Naive B cell (primary cell): ENCODE results near the gene TNFRSF13B. TPM values are rescaled to one million over a fixed set of nuclear protein-coding genes. Genes with fewer than 3 reads are reported as not detected.
A peak's percentile ranks its signal among the peaks of the same experiment; 100 is the strongest.
"Not testable (repeated sequence)": the region's sequence is repeated elsewhere in the genome, so short reads cannot be mapped to it uniquely, and the experiment has no call there.

ENCODE experiments used
- ATAC-seq, 2 donors: fragments of 150-1000 bp; cut with Tn5 transposase; 2 replicates each; pipeline ENCODE4 v1.10.0; 2021; ENCODE audit warnings: low read depth in 2 of 2, mild to moderate bottlenecking in 2 of 2, moderate library complexity in 2 of 2
- DNase-seq: peaks from one replicate; pipeline ENCODE4 v3.0.0; 2022
- H3K27ac Mint-ChIP-seq, 6 donors: one replicate each; pipeline ENCODE4 v1.8.0; 2020 to 2022; ENCODE audit warnings: mild to moderate bottlenecking in 6 of 6, mixed read lengths in 6 of 6, moderate library complexity in 5 of 6, inconsistent platforms in 2 of 6
- H3K27me3 Mint-ChIP-seq, 3 donors: one replicate each; pipeline ENCODE4 v1.8.0; 2021 to 2022; ENCODE audit warnings: mixed read lengths in 3 of 3, mild to moderate bottlenecking in 1 of 3
- H3K36me3 Mint-ChIP-seq, 2 donors: one replicate each; pipeline ENCODE4 v1.8.0; 2020 to 2022; ENCODE audit warnings: mixed read lengths in 2 of 2, inconsistent platforms in 1 of 2, mild to moderate bottlenecking in 1 of 2
- H3K4me1 Mint-ChIP-seq, 3 donors: one replicate each; pipeline ENCODE4 v1.8.0; 2020 to 2022; ENCODE audit warnings: mixed read lengths in 3 of 3, inconsistent platforms in 1 of 3, mild to moderate bottlenecking in 1 of 3, moderate library complexity in 1 of 3
- H3K4me3 Mint-ChIP-seq, 8 donors: one replicate each; pipeline ENCODE4 v1.8.0; 2020 to 2022; ENCODE audit warnings: mild to moderate bottlenecking in 8 of 8, mixed read lengths in 8 of 8, moderate library complexity in 8 of 8, inconsistent platforms in 2 of 8
- H3K9me3 Mint-ChIP-seq, 7 donors: one replicate each; pipeline ENCODE4 v1.8.0; 2020 to 2022; ENCODE audit warnings: mixed read lengths in 7 of 7, mild to moderate bottlenecking in 5 of 7, inconsistent platforms in 2 of 7, moderate library complexity in 1 of 7
- polyA plus RNA-seq, 6 donors: library from polyadenylated mRNA; unstranded; fragments of 300-500 nt; fragmentation: Illumina TruSeq; gene quantifications; one replicate each; pipeline ENCODE4 v1.2.3, GENCODE V29; 2021; ENCODE audit warnings: low read depth in 6 of 6

TNFRSF13B gene
- 10 to 100 TPM in 5 of 6 donors, 1 to 10 TPM in 1; 4.0 to 17.5 (median 13.3) TPM for polyA plus RNA-seq

DNA sequence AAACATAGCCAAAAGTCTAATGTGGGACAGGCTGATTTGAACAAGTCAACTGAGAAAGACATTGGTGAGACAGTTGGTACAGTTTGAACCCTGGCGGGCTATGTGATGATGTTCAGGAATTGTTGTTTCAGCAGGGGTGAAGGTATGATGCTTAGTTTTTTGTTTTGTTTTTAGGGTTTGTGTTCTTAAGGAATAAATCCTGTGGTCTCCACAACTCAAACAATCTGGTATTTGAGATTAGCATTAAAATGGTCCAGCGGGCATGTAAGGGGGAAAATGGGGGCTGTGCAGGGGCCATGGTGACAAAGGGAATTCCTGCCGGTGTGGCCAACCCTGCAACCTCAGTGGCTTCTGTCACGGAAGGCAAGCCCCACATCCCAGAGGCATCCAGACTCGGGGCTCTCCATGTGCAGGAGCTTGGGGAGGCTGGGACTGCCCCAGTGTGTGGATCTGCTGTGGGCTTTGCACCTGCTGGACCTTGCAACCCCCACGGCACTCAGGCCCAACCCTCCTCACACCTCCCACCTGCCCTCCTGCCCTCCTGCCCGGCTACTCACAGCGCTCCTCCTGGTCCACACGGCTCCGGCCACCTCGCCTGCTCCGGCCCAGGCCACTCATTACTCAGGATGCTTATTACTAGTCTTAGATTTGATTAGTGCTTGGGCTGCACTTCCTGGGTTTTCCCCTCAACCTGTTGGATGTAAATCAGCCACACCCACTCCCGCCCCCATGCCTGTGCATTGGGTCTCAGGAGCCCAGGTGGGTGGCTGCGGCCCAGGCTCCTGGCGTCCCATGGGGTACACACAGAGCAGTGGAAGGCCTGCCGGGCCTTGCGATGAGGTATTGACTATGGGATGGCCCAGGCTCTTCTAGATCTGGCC lies at the start of gene TNFRSF13B:
TSS of gene TNFRSF13B (minus strand) at position 661 of the 881 bp plus-strand sequence. CDS start at position 618, 43 bp downstream.
- ATAC-seq, result peak; percentile 36 to 47
- H3K4me1 Mint-ChIP-seq, result peaks cover 61 to 84% (median 70%) of the 10 kb centered on the region in 3 donors
- DNase-seq, result peak; percentile 53
- H3K27me3 Mint-ChIP-seq, result no peaks in the 10 kb centered on the region
- peak within 1 kb of the TSS; percentile 53 to 99 (median 92) for H3K27ac Mint-ChIP-seq
- peak within 1 kb of the TSS; percentile 74 to 93 (median 86) for H3K4me3 Mint-ChIP-seq
- H3K36me3 Mint-ChIP-seq, result no peaks in the 10 kb centered on the region
- H3K9me3 Mint-ChIP-seq, result no peaks in the 10 kb centered on the region

DNA sequence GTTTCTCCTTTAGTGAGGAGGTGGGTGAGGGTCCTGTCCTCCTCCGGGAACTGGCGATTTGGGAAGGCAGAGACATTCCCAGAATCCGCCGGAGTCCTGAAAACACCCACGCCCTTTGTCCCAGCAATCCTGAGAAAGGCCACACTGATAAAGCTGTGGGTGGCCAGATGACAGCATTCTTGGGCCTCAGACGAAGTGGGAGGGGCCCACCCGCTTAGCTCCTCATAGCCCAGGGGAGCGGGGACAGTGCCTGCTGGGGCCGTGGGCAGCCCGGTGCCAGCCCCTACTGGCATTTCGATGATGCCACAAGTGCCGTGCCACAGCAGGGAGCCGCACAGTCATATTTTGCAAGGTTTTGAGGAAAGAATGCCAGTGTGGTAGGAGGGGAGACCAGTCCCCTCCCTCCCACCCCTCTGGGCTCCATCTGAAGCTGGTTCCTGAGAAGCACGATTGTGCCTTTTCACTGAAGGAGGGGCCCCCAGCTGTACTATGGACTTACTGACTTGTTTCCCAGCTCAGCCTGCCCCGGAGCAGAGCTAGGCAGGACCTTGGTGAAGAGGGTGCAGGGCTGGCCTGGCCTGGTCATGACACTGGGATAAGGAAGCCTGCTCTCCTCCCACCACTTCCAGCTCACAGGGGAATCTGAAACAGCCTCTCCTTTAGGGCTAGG lies 49.4 kb upstream of the TNFRSF13B start:
- H3K9me3 Mint-ChIP-seq, result no peaks in the 10 kb centered on the region
- no peak overlapping the region for H3K4me3 Mint-ChIP-seq
- no peaks in the 10 kb centered on the region for H3K36me3 Mint-ChIP-seq
- peaks cover 18 to 27% (median 22%) of the 10 kb centered on the region in 3 donors for H3K4me1 Mint-ChIP-seq
- H3K27ac Mint-ChIP-seq, result no peak overlapping the region
- ATAC-seq, result no peak
- DNase-seq, result no peak
- H3K27me3 Mint-ChIP-seq, result no peaks in the 10 kb centered on the region

DNA sequence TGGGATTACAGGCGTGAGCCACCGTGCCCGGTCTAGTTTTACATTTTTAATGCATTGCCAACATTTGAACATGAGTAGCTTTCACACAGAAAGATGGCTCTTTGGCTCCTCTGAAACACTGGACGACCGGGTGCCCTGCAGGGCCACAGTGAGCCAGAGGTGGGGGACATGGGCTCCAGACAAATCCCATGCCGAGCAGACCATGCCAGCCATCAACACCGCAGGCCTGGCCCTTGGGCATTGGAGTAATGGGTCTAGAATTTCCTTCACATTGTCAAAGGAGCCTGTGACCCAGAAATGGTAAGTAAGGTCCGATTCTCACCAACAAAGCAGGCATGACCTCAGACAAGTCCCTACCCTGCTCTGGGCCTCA lies 48.9 kb upstream of the TNFRSF13B start:
- H3K4me1 Mint-ChIP-seq, result peaks cover 23 to 30% (median 27%) of the 10 kb centered on the region in 3 donors
- ATAC-seq (no peak), DNase-seq (no peak)
- no peaks in the 10 kb centered on the region for H3K36me3 Mint-ChIP-seq
- H3K27me3 Mint-ChIP-seq, result no peaks in the 10 kb centered on the region
- no peak overlapping the region for H3K27ac Mint-ChIP-seq
- no peak overlapping the region for H3K4me3 Mint-ChIP-seq
- H3K9me3 Mint-ChIP-seq, result no peaks in the 10 kb centered on the region

GRCh38 chr17:17019891-17020456 lies 48.1 kb upstream of the TNFRSF13B start:
- ATAC-seq, result no peak
- Mint-ChIP-seq H3K4me3 (no peak overlapping the region), H3K36me3 (no peaks in the 10 kb centered on the region), H3K4me1 (peaks cover 26 to 37% (median 35%) of the 10 kb centered on the region in 3 donors), H3K9me3 (no peaks in the 10 kb centered on the region), H3K27ac (no peak overlapping the region), H3K27me3 (no peaks in the 10 kb centered on the region)
- no peak for DNase-seq

- H3K36me3 Mint-ChIP-seq, result no peaks in the 10 kb centered on the region
- DNase-seq (no peak), ATAC-seq (no peak)
- peak overlapping the region in 1 of 6 donors; percentile 42 for H3K27ac Mint-ChIP-seq
- no peak overlapping the region for H3K4me3 Mint-ChIP-seq
- H3K4me1 Mint-ChIP-seq, result peaks cover 26 to 37% (median 35%) of the 10 kb centered on the region in 3 donors
- no peaks in the 10 kb centered on the region for H3K9me3 Mint-ChIP-seq
- H3K27me3 Mint-ChIP-seq, result no peaks in the 10 kb centered on the region
These were observed 47.5 kb upstream of the TNFRSF13B start for GRCh38 chr17:17019430-17019762.

DNA sequence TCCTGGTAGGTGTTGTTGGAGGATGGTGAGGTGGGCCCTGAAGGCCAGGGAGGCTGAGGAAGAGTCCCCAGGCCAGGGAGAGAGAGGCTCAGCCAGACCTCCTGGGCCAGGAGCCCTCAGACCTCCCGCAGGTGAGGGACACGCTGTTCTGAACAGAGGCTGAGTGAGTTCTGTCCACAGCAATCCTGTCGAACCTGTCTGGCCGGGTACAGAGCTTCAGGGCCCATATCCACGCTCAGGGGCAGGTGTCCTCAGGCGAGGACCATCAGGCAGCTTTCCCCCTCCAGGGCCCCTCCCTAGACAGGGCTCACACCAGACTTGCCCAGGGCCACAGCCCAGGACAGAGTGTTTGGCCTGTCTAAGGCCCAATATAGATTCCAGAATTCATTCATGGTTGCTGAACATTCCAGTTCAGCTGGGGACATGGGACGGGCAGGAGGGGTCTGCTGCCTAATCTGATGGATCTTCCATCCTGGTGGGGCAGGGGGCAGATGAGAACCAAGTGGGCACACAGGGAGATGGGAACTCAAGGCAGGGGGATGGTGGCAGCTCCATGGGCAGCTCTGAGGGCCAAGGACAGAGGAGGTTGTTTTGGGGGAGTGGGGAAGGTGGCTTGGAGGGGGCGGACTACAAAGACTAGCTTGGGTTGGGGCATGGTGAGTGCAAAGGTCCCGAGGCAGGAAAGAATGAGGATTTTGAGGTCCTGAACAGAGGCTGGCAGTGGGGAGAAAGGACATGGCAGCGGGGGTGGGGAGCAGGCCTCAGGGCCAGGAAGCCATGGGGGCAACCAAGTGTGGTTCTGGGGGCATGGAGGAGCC lies 46.9 kb upstream of the TNFRSF13B start:
- H3K4me1 Mint-ChIP-seq, result peaks cover 26 to 37% (median 35%) of the 10 kb centered on the region in 3 donors
- H3K9me3 Mint-ChIP-seq, result no peaks in the 10 kb centered on the region
- no peaks in the 10 kb centered on the region for H3K27me3 Mint-ChIP-seq
- no peak overlapping the region for H3K4me3 Mint-ChIP-seq
- no peaks in the 10 kb centered on the region for H3K36me3 Mint-ChIP-seq
- no peak for DNase-seq
- ATAC-seq, result no peak
- peak overlapping the region in 3 of 6 donors; percentile 42 to 72 (median 49) for H3K27ac Mint-ChIP-seq

DNA sequence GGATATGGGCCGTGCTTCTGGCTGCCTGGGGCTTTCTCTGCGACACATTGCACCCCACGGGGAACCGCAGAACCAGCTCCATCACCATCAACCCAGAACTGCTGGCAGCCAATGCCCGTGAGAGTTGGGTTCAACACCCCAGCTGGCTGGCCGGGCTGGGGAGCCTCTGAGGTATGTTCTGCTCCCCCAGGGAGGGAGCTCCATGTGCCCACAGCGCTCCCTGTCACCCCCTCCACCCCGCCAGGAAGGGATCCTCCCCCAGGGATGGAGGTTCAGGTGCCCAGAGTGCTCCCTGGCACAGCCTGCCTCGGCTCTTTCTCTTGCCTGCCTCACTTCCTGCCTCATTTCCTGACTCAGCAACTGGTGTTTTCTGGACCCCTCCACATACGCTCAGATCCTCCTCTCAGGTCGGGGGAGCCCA lies 46.1 kb upstream of the TNFRSF13B start:
- ATAC-seq (no peak), DNase-seq (no peak)
- Mint-ChIP-seq H3K4me3 (peak overlapping the region in 1 of 8 donors; percentile 15), H3K9me3 (no peaks in the 10 kb centered on the region), H3K36me3 (no peaks in the 10 kb centered on the region), H3K27ac (peak overlapping the region in 4 of 6 donors; percentile 39 to 82 (median 68)), H3K4me1 (peaks cover 26 to 37% (median 35%) of the 10 kb centered on the region in 3 donors), H3K27me3 (no peaks in the 10 kb centered on the region)

DNA sequence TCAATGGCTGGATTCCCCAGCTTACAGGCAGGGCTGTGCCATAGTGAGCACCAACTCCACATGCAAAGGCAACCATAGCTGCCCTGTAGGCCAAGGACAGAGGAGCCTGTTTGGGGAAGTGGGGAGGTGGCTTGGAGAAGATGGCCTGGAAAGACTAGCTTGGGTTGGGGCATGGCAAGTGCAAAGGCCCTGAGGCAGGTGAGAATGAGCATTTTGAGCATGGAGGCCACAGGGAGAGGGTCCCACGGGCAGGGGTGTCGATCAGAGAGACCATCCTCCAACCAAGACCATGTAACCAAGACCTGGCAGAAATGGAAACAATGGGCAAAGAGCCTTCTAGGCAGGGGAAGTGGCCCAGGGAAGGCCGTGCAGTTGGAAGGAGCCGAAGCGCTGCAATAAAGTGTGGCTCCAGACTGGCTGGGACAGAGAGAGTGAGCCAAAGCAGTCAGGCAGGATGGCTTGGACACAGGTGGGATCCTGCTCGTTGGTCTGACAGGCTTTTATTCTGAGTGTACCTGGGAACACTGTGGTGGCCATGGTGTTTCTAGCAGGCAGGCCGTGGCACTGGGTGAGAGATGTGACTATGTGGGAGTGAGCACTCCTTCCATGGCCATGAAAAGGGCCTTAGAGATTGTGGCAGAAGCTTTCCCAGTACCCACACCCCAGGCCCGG lies 45.6 kb upstream of the TNFRSF13B start:
- Mint-ChIP-seq H3K4me1 (peaks cover 26 to 37% (median 35%) of the 10 kb centered on the region in 3 donors), H3K27ac (peak overlapping the region in 4 of 6 donors; percentile 27 to 94 (median 76)), H3K36me3 (no peaks in the 10 kb centered on the region), H3K9me3 (no peaks in the 10 kb centered on the region), H3K4me3 (no peak overlapping the region), H3K27me3 (no peaks in the 10 kb centered on the region)
- DNase-seq (no peak), ATAC-seq (no peak)

DNA sequence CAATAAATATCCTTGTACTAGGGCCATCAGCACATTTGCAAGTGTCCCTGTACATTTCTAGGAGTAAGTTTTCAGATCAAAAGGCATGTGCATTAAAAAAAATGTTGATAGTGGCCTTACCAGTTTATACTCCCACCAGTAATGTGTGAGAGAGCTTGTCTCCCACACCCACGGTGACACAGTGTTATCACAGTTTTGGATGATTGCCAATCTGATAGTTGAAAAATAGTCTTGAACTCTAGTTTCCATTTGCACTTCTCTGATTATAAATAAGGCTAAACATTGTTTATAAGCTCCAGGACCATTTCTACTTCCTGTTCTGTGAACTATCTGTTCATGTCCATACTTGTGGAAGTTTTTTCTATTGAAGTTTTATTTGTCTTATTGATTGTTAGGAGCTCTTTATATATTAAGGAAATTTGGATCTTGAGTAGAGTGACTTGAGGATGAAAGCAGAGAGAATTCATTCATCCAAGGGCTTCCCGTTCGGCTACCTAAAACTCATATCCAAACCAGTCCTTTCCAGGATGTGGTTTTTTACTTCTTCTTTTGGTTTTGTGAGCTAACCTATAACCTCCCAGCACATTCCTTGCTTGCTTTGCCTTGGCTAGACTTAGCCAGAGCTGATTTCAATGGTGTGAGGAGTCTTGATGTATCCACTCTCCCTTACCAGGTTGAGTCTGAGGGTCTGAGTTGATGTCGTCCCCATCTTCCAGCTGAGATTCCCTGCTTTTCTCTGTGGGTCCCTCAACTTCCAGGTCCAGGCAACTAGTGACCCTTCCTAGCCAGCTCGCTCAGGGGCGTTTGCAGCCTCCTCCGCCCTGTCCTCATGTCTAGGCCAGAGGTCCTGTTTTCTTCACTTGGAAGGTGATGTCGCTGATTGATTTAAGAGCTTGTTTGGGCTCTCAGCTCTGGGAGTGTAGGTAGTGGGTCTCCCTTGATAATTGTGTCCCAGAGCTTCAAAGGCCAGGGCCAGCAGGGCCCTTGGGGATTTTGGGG lies 44.6 kb upstream of the TNFRSF13B start:
- H3K36me3 Mint-ChIP-seq, H3K27me3 Mint-ChIP-seq, H3K9me3 Mint-ChIP-seq, DNase-seq, H3K4me3 Mint-ChIP-seq: not testable (repeated sequence)
- H3K4me1 Mint-ChIP-seq, result peaks cover 26 to 37% (median 35%) of the 10 kb centered on the region in 3 donors
- ATAC-seq, result peak in 1 of 2 donors; percentile 50
- H3K27ac Mint-ChIP-seq, result peak overlapping the region in 4 of 6 donors; percentile 19 to 84 (median 48)

GRCh38 chr17:17015230-17015629 lies 43.3 kb upstream of the TNFRSF13B start:
- Mint-ChIP-seq H3K27me3 (no peaks in the 10 kb centered on the region), H3K27ac (peak overlapping the region in 2 of 6 donors; percentile 52 to 66), H3K4me1 (peaks cover 26 to 37% (median 35%) of the 10 kb centered on the region in 3 donors), H3K36me3 (no peaks in the 10 kb centered on the region), H3K9me3 (no peaks in the 10 kb centered on the region), H3K4me3 (no peak overlapping the region)
- ATAC-seq (no peak), DNase-seq (no peak)

DNA sequence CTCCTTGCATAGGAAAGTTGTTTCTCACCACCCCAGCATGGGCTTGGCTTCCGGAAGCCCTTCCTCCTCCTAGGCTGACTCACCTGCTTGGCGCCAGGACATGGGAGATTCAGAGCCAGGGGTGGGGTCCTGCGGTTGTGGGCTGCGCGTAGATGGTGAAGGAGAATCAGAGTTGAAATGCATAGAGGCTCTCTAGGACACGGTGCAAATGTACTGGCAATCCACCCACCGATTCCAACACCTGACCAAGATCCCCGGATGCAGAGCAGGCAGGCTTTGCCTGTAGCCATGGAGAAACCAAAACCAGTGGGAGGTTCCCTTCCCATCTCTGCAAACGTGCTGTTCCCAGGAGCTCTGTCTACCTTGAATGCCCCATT lies 42.8 kb upstream of the TNFRSF13B start:
- not testable (repeated sequence) for ATAC-seq, H3K36me3 Mint-ChIP-seq, H3K9me3 Mint-ChIP-seq, DNase-seq, H3K4me3 Mint-ChIP-seq, H3K27ac Mint-ChIP-seq, H3K27me3 Mint-ChIP-seq
- H3K4me1 Mint-ChIP-seq, result peaks cover 26 to 37% (median 35%) of the 10 kb centered on the region in 3 donors
